Measurements from ENCODE around the gene EFNB1.

GRCh38 chrX:68878977-68879645 lies 50.3 kb downstream of the EFNB1 start:
- no peak for TF ChIP-seq REST (IDR thresholded peaks at IDR 0.05; ENCODE audit: borderline replicate concordance)
- TF ChIP-seq CTCF (IDR thresholded peaks at IDR 0.05; ENCODE audit: poor library complexity, severe bottlenecking): no peak
- TF ChIP-seq MXI1 (conservative IDR thresholded peaks at IDR 0.05; ENCODE audit: poor library complexity, severe bottlenecking): no peak

Measured in neural cell (in vitro differentiated cells).